Calu3 (cell line): Measurements from ENCODE around the gene MACROD2. TPM values are rescaled to one million over a fixed set of nuclear protein-coding genes. Genes with fewer than 3 reads are reported as not detected.

ENCODE experiments used
- BruUV-seq: library from RNA; stranded (reverse); fragments of 400-500 nt; replicated peaks from 2 replicates; lab custom pipeline; 2021; lab: Mats Ljungman, UMichigan
- CTCF ChIA-PET: fragments of 300-600 bp; sonication (Branson Sonifier 250); formaldehyde crosslinking; loops from one replicate; lab custom pipeline; 2022; ENCODE audit warnings: antibody characterized with exemption; lab: Charles Lee
- DNase-seq: peaks from one replicate; pipeline ENCODE4 v3.0.0; 2022
- H3K27ac Mint-ChIP-seq: one replicate; pipeline ENCODE4 v1.8.0; 2022; ENCODE audit warnings: mixed read lengths; ENCODE audit not compliant: unreplicated experiment
- H3K27me3 Mint-ChIP-seq: one replicate; pipeline ENCODE4 v1.8.0; 2022; ENCODE audit warnings: mixed read lengths; ENCODE audit not compliant: unreplicated experiment
- H3K36me3 Mint-ChIP-seq: one replicate; pipeline ENCODE4 v1.8.0; 2022; ENCODE audit warnings: mild to moderate bottlenecking, moderate library complexity, mixed read lengths; ENCODE audit not compliant: insufficient read depth, unreplicated experiment
- H3K4me1 Mint-ChIP-seq: one replicate; pipeline ENCODE4 v1.8.0; 2022; ENCODE audit warnings: mild to moderate bottlenecking, low read depth, mixed read lengths; ENCODE audit not compliant: unreplicated experiment
- H3K4me3 Mint-ChIP-seq: one replicate; pipeline ENCODE4 v1.8.0; 2022; ENCODE audit warnings: mild to moderate bottlenecking, low read depth, moderate library complexity, mixed read lengths; ENCODE audit not compliant: unreplicated experiment
- H3K9me3 Mint-ChIP-seq: one replicate; pipeline ENCODE4 v1.8.0; 2022; ENCODE audit warnings: low read depth, mixed read lengths; ENCODE audit not compliant: unreplicated experiment
- CTCF ChIP-seq: fragments of 200-600 bp; IDR thresholded peaks from one replicate; pipeline ENCODE4 v1.8.0; 2022; ENCODE audit warnings: antibody characterized with exemption; ENCODE audit not compliant: unreplicated experiment
- intact Hi-C: fragments of 100-400 bp; cut with micrococcal nuclease; formaldehyde crosslinking; loops from one replicate; pipeline ENCODE4 v1.10.0; 2022; ENCODE audit not compliant: unreplicated experiment
- total RNA-seq: library from RNA; stranded (reverse); gene quantifications from 2 replicates; pipeline ENCODE4 v1.2.3, GENCODE V29; 2022

MACROD2 gene
- total RNA-seq, 1 experiment from 2014 or later = 29.4 TPM

GRCh38 chr20:15026759-15027158 is 1031.4 kb downstream of the MACROD2 start:
- H3K4me1 Mint-ChIP-seq = no peaks in the 10 kb centered on the region
- CTCF ChIA-PET = no interaction called here
- H3K27ac Mint-ChIP-seq = no peak overlapping the region
- no peak for TF ChIP-seq CTCF
- intact Hi-C loops = no loop called here
- H3K27me3 Mint-ChIP-seq = no peaks in the 10 kb centered on the region
- BruUV-seq = no TSS peak
- H3K9me3 Mint-ChIP-seq = no peaks in the 10 kb centered on the region
- no peak overlapping the region for H3K4me3 Mint-ChIP-seq
- DNase-seq = no peak
- no peaks in the 10 kb centered on the region for H3K36me3 Mint-ChIP-seq

- intact Hi-C loops = no loop called here
- H3K9me3 Mint-ChIP-seq = no peaks in the 10 kb centered on the region
Measured at GRCh38 chr20:15030826-15031225, 1035.5 kb downstream of the MACROD2 start.

GRCh38 chr20:15031546-15032351 is 1036.4 kb downstream of the MACROD2 start:
- Mint-ChIP-seq H3K27me3 (no peaks in the 10 kb centered on the region), H3K4me1 (no peaks in the 10 kb centered on the region), H3K36me3 (no peaks in the 10 kb centered on the region), H3K9me3 (no peaks in the 10 kb centered on the region), H3K4me3 (no peak overlapping the region), H3K27ac (no peak overlapping the region)
- no peak for TF ChIP-seq CTCF
- intact Hi-C loops = no loop called here
- CTCF ChIA-PET = no interaction called here
- no TSS peak for BruUV-seq
- no peak for DNase-seq

More at GRCh38 chr20:15030826-15031225, 1035.5 kb downstream of the MACROD2 start:
- BruUV-seq = no TSS peak
- Mint-ChIP-seq H3K36me3 (no peaks in the 10 kb centered on the region), H3K27me3 (no peaks in the 10 kb centered on the region), H3K27ac (no peak overlapping the region), H3K4me3 (no peak overlapping the region), H3K4me1 (no peaks in the 10 kb centered on the region)
- TF ChIP-seq CTCF = no peak
- DNase-seq = no peak
- CTCF ChIA-PET = no interaction called here

GRCh38 chr20:15032352-15032622 is 1037.0 kb downstream of the MACROD2 start:
- intact Hi-C loops = no loop called here
- no peaks in the 10 kb centered on the region for H3K27me3 Mint-ChIP-seq
- H3K4me3 Mint-ChIP-seq = no peak overlapping the region
- no peak for DNase-seq
- BruUV-seq = no TSS peak
- no peaks in the 10 kb centered on the region for H3K36me3 Mint-ChIP-seq
- CTCF ChIA-PET = no interaction called here
- TF ChIP-seq CTCF = no peak
- no peaks in the 10 kb centered on the region for H3K4me1 Mint-ChIP-seq
- no peaks in the 10 kb centered on the region for H3K9me3 Mint-ChIP-seq
- no peak overlapping the region for H3K27ac Mint-ChIP-seq
